K562 (cell line): ENCODE measurements around the gene DNAJB12. TPM values are rescaled to one million over a fixed set of nuclear protein-coding genes. Genes with fewer than 3 reads are reported as not detected.

Experiments
- ATAC-seq: fragments of 200-7000 bp; cut with Tn5 transposase; 3 replicates; pipeline ENCODE4 v1.9.1; 2020; ENCODE audit warnings: moderate library complexity
- BruUV-seq: library from RNA; stranded (reverse); fragments of 400-500 nt; replicated peaks from 2 replicates; lab custom pipeline; 2021; lab: Mats Ljungman, UMichigan
- CTCF ChIA-PET: fragments of 300-600 bp; formaldehyde crosslinking; extraction: SDS; loops from one replicate; lab custom pipeline; 2021; ENCODE audit warnings: low intra/inter-chr PET ratio; lab: Yijun Ruan, JAX
- POLR2A ChIA-PET: fragments of 300-600, 350-650 bp; sonication (Branson Sonifier 250); formaldehyde crosslinking; extraction: SDS; loops from one replicate; lab custom pipeline; 2021; ENCODE audit warnings: antibody characterized with exemption, inconsistent platforms; lab: Yijun Ruan, JAX
- DNase-seq, 4 experiments: peaks; one replicate each; pipeline versions ENCODE4 v3.0.0 to v3.0.0-alpha.2; 2011 to 2018; ENCODE audit warnings: low spot score in 3 of 4, mixed read lengths in 3 of 4; ENCODE audit errors: extremely low read depth in 1 of 4
- FAIRE-seq: peaks from 2 replicates; lab custom pipeline; 2011; peaks lifted over from hg19 to GRCh38; lab: Jason Lieb, UNC
- H2AFZ ChIP-seq: 2 replicates; pipeline ENCODE4 v1.6.0; 2011; ENCODE audit warnings: low read depth, low read length, control low read depth, inconsistent platforms
- H3K27ac ChIP-seq: fragments of 200-600 bp; 3 replicates; pipeline ENCODE4 v1.8.0; 2011; ENCODE audit warnings: low read depth, mild to moderate bottlenecking, control low read depth, inconsistent platforms, low read length, moderate library complexity, mixed read lengths; ENCODE audit errors: extremely low read depth
- H3K27me3 ChIP-seq, 2 experiments: fragments of 300-600 bp in 1 of 2; 2 replicates in 1 of 2; 3 replicates in 1 of 2; pipeline versions ENCODE4 v1.6.0 to v1.8.0; 2011; ENCODE audit warnings: inconsistent platforms in 2 of 2, low read length in 2 of 2, mild to moderate bottlenecking in 1 of 2, mixed read lengths in 1 of 2, moderate library complexity in 1 of 2; ENCODE audit not compliant: control insufficient read depth in 2 of 2, insufficient read depth in 2 of 2
- H3K36me3 ChIP-seq: fragments of 300-600 bp; 3 replicates; pipeline ENCODE4 v1.8.0; 2011; ENCODE audit warnings: mild to moderate bottlenecking, low read length, inconsistent platforms; ENCODE audit not compliant: control insufficient read depth, insufficient read depth
- H3K4me1 ChIP-seq, 2 experiments: fragments of 200-600 bp in 1 of 2; replicated peaks in 1 of 2; 2 replicates in 1 of 2; 3 replicates in 1 of 2; pipeline versions ENCODE4 v1.5.1 to v1.8.0; 2011; ENCODE audit warnings: inconsistent platforms in 2 of 2, low read length in 2 of 2, mild to moderate bottlenecking in 1 of 2, mixed read lengths in 1 of 2, moderate library complexity in 1 of 2; ENCODE audit not compliant: control insufficient read depth in 2 of 2, insufficient read depth in 2 of 2
- H3K4me2 ChIP-seq: 2 replicates; pipeline ENCODE4 v1.6.1; 2011; ENCODE audit warnings: low read length, control low read depth, inconsistent platforms, mixed read lengths; ENCODE audit not compliant: insufficient read depth
- H3K4me3 ChIP-seq: fragments of 200-600 bp; sonication (generic), shearing (Covaris generic); 2 replicates; pipeline ENCODE4 v1.5.1; 2016; ENCODE audit warnings: control low read depth, inconsistent platforms
- H3K79me2 ChIP-seq: fragments of 200-600 bp; 3 replicates; pipeline ENCODE4 v1.8.0; 2011; ENCODE audit warnings: low read length, inconsistent platforms; ENCODE audit not compliant: control insufficient read depth, insufficient read depth
- H3K9ac ChIP-seq, 2 experiments: 2 replicates each; pipeline versions ENCODE4 v1.6.0 to v1.6.1; 2011; ENCODE audit warnings: low read depth in 2 of 2, low read length in 2 of 2, control low read depth in 1 of 2, inconsistent platforms in 1 of 2, mild to moderate bottlenecking in 1 of 2, mixed read lengths in 1 of 2; ENCODE audit not compliant: insufficient read depth in 1 of 2
- H3K9me1 ChIP-seq: one replicate; pipeline ENCODE4 v1.6.0; 2011; ENCODE audit warnings: inconsistent platforms, mild to moderate bottlenecking, low read length, moderate library complexity; ENCODE audit not compliant: control insufficient read depth, insufficient read depth
- H3K9me3 ChIP-seq: replicated peaks from 2 replicates; pipeline ENCODE4 v1.5.1; 2011; ENCODE audit warnings: low read depth, low read length, inconsistent platforms; ENCODE audit not compliant: control insufficient read depth, insufficient read depth
- H4K20me1 ChIP-seq: replicated peaks from 2 replicates; pipeline ENCODE4 v1.6.1; 2011; ENCODE audit warnings: low read length, inconsistent platforms, mixed read lengths; ENCODE audit not compliant: control insufficient read depth, insufficient read depth
- ARID4B ChIP-seq: sonication (generic); formaldehyde crosslinking; IDR thresholded peaks from 2 replicates; pipeline ENCODE4 v1.8.0; 2022; ENCODE audit warnings: mild to moderate bottlenecking, missing genetic modification reagents
- E2F6 ChIP-seq, 2 experiments: IDR thresholded peaks; 2 replicates each; pipeline ENCODE4 v1.6.1; 2011; ENCODE audit warnings: borderline replicate concordance in 1 of 2, control low read depth in 1 of 2, low read depth in 1 of 2, low read length in 1 of 2, mild to moderate bottlenecking in 1 of 2, mixed read lengths in 1 of 2, moderate library complexity in 1 of 2; ENCODE audit not compliant: insufficient read depth in 1 of 2, insufficient read length in 1 of 2, poor library complexity in 1 of 2, severe bottlenecking in 1 of 2; ENCODE audit errors: extremely low read depth in 1 of 2
- JUND ChIP-seq, 2 experiments: IDR thresholded peaks; 2 replicates in 1 of 2; 3 replicates in 1 of 2; pipeline ENCODE4 v1.6.1; 2011; ENCODE audit warnings: borderline replicate concordance in 2 of 2, low read depth in 2 of 2, low read length in 2 of 2, improper control_type of control experiment in 1 of 2, missing biosample characterization in 1 of 2, missing genetic modification characterization in 1 of 2, missing genetic modification reagents in 1 of 2
- REST ChIP-seq, 2 experiments: fragments of 450-650 bp; formaldehyde crosslinking in 1 of 2; IDR thresholded peaks; 2 replicates each; pipeline versions ENCODE4 v1.4.0 to v1.6.1; 2014 to 2020; ENCODE audit warnings: mild to moderate bottlenecking in 2 of 2, borderline replicate concordance in 1 of 2, low read depth in 1 of 2
- WGBS: fragments of 100-300 bp; shearing (Covaris generic); methylation state at CpG from one replicate; pipeline ENCODE4 v1.1.6; 2016; ENCODE audit warnings: low coverage, mixed read lengths; ENCODE audit not compliant: insufficient coverage; ENCODE audit errors: missing lambda C conversion rate; 5-methylcytosine and 5-hydroxymethylcytosine counted together
- in situ Hi-C: fragments of 300-500 bp; cut with MboI; formaldehyde crosslinking; loops from 4 replicates; pipeline ENCODE4 v1.15.0; 2018; ENCODE audit warnings: inconsistent platforms, mixed read lengths
- intact Hi-C: fragments of 100-400 bp; cut with micrococcal nuclease; formaldehyde crosslinking; loops from 2 replicates; pipeline ENCODE4 v1.14.2; 2022
- polyA plus RNA-seq, 8 experiments: library from polyadenylated mRNA; depleted of rRNA in 4 of 8; stranded (reverse) in 5 of 8; unstranded in 3 of 8; fragments of >200 nt; fragmentation: Nextera tagmentation in 2 of 8; fragmentation: Illumina TruSeq in 1 of 8; extraction: Ambion mirVana in 2 of 8; extraction: Trizol in 1 of 8; gene quantifications; 2 replicates each; pipeline versions ENCODE4 v1.2.1 to v1.2.3, GENCODE V29; 2011 to 2014; ENCODE audit warnings: inconsistent platforms in 1 of 8, missing spikeins in 1 of 8
- total RNA-seq, 7 experiments: library from RNA; depleted of rRNA in 6 of 7; stranded (reverse); fragments of >200 nt in 6 of 7; fragmentation: Illumina TruSeq in 2 of 7; extraction: Trizol in 2 of 7; gene quantifications; 2 replicates each; pipeline versions ENCODE4 v1.2.1 to v1.2.3, GENCODE V29; 2011 to 2021; ENCODE audit warnings: low replicate concordance in 1 of 7

The DNAJB12 gene
- total and polyA plus RNA-seq, 9 of the 15 experiments (the other 6 are each of a cell fraction or from before 2014, with no cell fraction given): 3.5 to 31.5 (median 20.3) TPM

- peak; percentile 98 for ATAC-seq
- no peaks in the 10 kb centered on the region for H3K9me1 ChIP-seq
- no peaks in the 10 kb centered on the region for H4K20me1 ChIP-seq
- peak in 3 of 4 experiments; percentile 45 to 64 (median 51) for DNase-seq
- no peaks in the 10 kb centered on the region for H3K79me2 ChIP-seq
- H3K27ac ChIP-seq: no peak overlapping the region
- FAIRE-seq: peak; percentile 35
- WGBS: 28% methylated on average over 5 of the region's 5 CpGs
- no peaks in the 10 kb centered on the region for H3K27me3 ChIP-seq
- intact Hi-C loops: loop anchor here (5.0 kb wide), 1 partner anchor 187 kb away; no protein-coding TSS in a partner anchor
- H3K9me3 ChIP-seq: no peaks in the 10 kb centered on the region
- no peak overlapping the region for H3K9ac ChIP-seq
- peak overlapping the region; percentile 46; the same call in 1 of the 2 replicates for H2AFZ ChIP-seq
- no peak overlapping the region for H3K4me3 ChIP-seq
- BruUV-seq: no TSS peak
- peaks cover 6% of the 10 kb centered on the region; the same call in 2 of the 3 replicates for H3K36me3 ChIP-seq
- ChIA-PET CTCF (interaction anchor here (0.6 to 1.5 kb wide), 2 partner anchors 377 to 458 kb away, joined by 5 to 7 read pairs; no protein-coding TSS in a partner anchor), POLR2A (interaction anchor here (1.0 kb wide), 2 partner anchors 9 to 459 kb away, joined by 3 to 4 read pairs; no protein-coding TSS in a partner anchor)
- in situ Hi-C loops: no loop called here
- H3K4me2 ChIP-seq: no peak overlapping the region
- no peaks in the 10 kb centered on the region for H3K4me1 ChIP-seq
- TF ChIP-seq JUND (IDR thresholded peaks at IDR 0.05; ENCODE audit: borderline replicate concordance, low read depth, low read length) (0 out of 2 replicates have a peak, but pooled peaks have one; percentile 12), JUND (tag; IDR thresholded peaks at IDR 0.05; ENCODE audit: borderline replicate concordance, low read depth, low read length) (no peak), REST (IDR thresholded peaks at IDR 0.05; ENCODE audit: borderline replicate concordance) (peak; percentile 78), REST (CRISPR knock-in tag; IDR thresholded peaks at IDR 0.05; ENCODE audit: low read depth) (no peak), E2F6 (IDR thresholded peaks at IDR 0.05; ENCODE audit: borderline replicate concordance in 1 of 2, extremely low read depth in 1 of 2, insufficient read depth in 1 of 2, insufficient read length in 1 of 2, low read depth in 1 of 2, low read length in 1 of 2, poor library complexity in 1 of 2, severe bottlenecking in 1 of 2) (peak in 1 of 2 experiments; percentile 10), ARID4B (CRISPR knock-in tag) (peak; percentile 25; the same call in 1 of the 2 replicates)
These were observed 20.9 kb upstream of the DNAJB12 start for GRCh38 chr10:72375585-72375984.
